OCI-LY1 (cell line): Measurements from ENCODE around the gene SCAPER.
"Not testable (repeated sequence)": the region's sequence is repeated elsewhere in the genome, so short reads cannot be mapped to it uniquely, and the experiment has no call there.

Experiments
- H2AFZ ChIP-seq: fragments of 200-600 bp; sonication (generic), shearing (Covaris generic); 2 replicates; pipeline ENCODE4 v1.6.0; 2014; ENCODE audit warnings: antibody characterized with exemption, mild to moderate bottlenecking, low read length
- H3F3A ChIP-seq: fragments of 200-600 bp; sonication (generic), shearing (Covaris generic); 2 replicates; pipeline ENCODE4 v1.6.0; 2014; ENCODE audit warnings: mild to moderate bottlenecking, antibody characterized with exemption, low read length, moderate library complexity; ENCODE audit not compliant: insufficient read depth
- H3K27ac ChIP-seq: fragments of 200-600 bp; sonication (generic); 2 replicates; pipeline ENCODE4 v1.5.1; 2014; ENCODE audit warnings: low read length, mixed run types, mild to moderate bottlenecking, low read depth; ENCODE audit not compliant: poor library complexity, severe bottlenecking
- H3K27me3 ChIP-seq: fragments of 200-600 bp; sonication (generic); 2 replicates; pipeline ENCODE4 v1.6.0; 2014; ENCODE audit warnings: antibody characterized with exemption, mild to moderate bottlenecking, low read length, moderate library complexity; ENCODE audit not compliant: insufficient read depth
- H3K36me3 ChIP-seq: fragments of 200-600 bp; sonication (generic); 2 replicates; pipeline ENCODE4 v1.6.1; 2014; ENCODE audit warnings: mild to moderate bottlenecking, antibody characterized with exemption, low read length, moderate library complexity, mixed read lengths; ENCODE audit not compliant: insufficient read depth
- H3K4me1 ChIP-seq: fragments of 200-600 bp; sonication (generic); 2 replicates; pipeline ENCODE4 v1.5.1; 2014; ENCODE audit warnings: mild to moderate bottlenecking, low read length, moderate library complexity; ENCODE audit not compliant: insufficient read depth, severe bottlenecking
- H3K4me2 ChIP-seq: fragments of 200-600 bp; sonication (generic), shearing (Covaris generic); 2 replicates; pipeline ENCODE4 v1.6.1; 2014; ENCODE audit warnings: low read length
- H3K4me3 ChIP-seq: fragments of 200-600 bp; sonication (generic); 2 replicates; pipeline ENCODE4 v1.5.1; 2014; ENCODE audit warnings: low read length, low read depth, mild to moderate bottlenecking, mixed read lengths; ENCODE audit not compliant: poor library complexity, severe bottlenecking
- H3K79me2 ChIP-seq: fragments of 200-600 bp; shearing (Covaris generic); 2 replicates; pipeline ENCODE4 v1.6.1; 2016; ENCODE audit warnings: mixed run types, low read length, mixed read lengths; ENCODE audit not compliant: insufficient read depth
- H3K9ac ChIP-seq: fragments of 200-600 bp; sonication (generic), shearing (Covaris generic); 2 replicates; pipeline ENCODE4 v1.6.1; 2014; ENCODE audit warnings: mild to moderate bottlenecking, low read length, mixed read lengths
- H3K9me2 ChIP-seq: fragments of 200-600 bp; sonication (generic), shearing (Covaris generic); 2 replicates; pipeline ENCODE4 v1.6.1; 2014; ENCODE audit warnings: low read depth, mild to moderate bottlenecking, low read length, mixed read lengths
- H3K9me3 ChIP-seq: fragments of 200-600 bp; shearing (Covaris generic); 2 replicates; pipeline ENCODE4 v1.6.1; 2014; ENCODE audit warnings: low read length, mixed read lengths
- H4K20me1 ChIP-seq: fragments of 200-600 bp; sonication (generic), shearing (Covaris generic); 2 replicates; pipeline ENCODE4 v1.6.0; 2016; ENCODE audit warnings: mild to moderate bottlenecking, low read length; ENCODE audit not compliant: insufficient read depth
- CTCF ChIP-seq: fragments of 200-600 bp; sonication (generic), shearing (Covaris generic); IDR thresholded peaks from 2 replicates; pipeline ENCODE4 v1.5.1; 2017; ENCODE audit warnings: mild to moderate bottlenecking, antibody characterized with exemption, low read length, moderate library complexity, mixed read lengths
- EZH2 ChIP-seq: fragments of 200-600 bp; sonication (generic), shearing (Covaris generic); IDR thresholded peaks from 2 replicates; pipeline ENCODE4 v1.8.0; 2017; ENCODE audit warnings: borderline replicate concordance, mixed run types, mild to moderate bottlenecking, antibody characterized with exemption, low read length, moderate library complexity, mixed read lengths

SCAPER gene

GRCh38 chr15:76432604-76433003, 472.5 kb downstream of the SCAPER start:
- Histone ChIP-seq H3K4me1 (no peaks in the 10 kb centered on the region), H3K27ac (no peak overlapping the region), H3K79me2 (no peaks in the 10 kb centered on the region), H3K4me2 (no peak overlapping the region), H3K36me3 (no peaks in the 10 kb centered on the region), H3K9ac (no peak overlapping the region), H2AFZ (no peak overlapping the region), H3K9me2 (no peaks in the 10 kb centered on the region), H4K20me1 (no peaks in the 10 kb centered on the region), H3F3A (no peaks in the 10 kb centered on the region), H3K9me3 (no peaks in the 10 kb centered on the region; the same call in 1 of the 2 replicates), H3K4me3 (no peak overlapping the region), H3K27me3 (no peaks in the 10 kb centered on the region)
- no peak for TF ChIP-seq EZH2
- TF ChIP-seq CTCF = no peak

GRCh38 chr15:76431971-76432370, 473.2 kb downstream of the SCAPER start:
- no peak for TF ChIP-seq EZH2
- TF ChIP-seq CTCF = no peak
- no peak overlapping the region for H2AFZ ChIP-seq
- H3K27me3 ChIP-seq = no peaks in the 10 kb centered on the region
- H3K4me3 ChIP-seq = no peak overlapping the region
- H3K36me3 ChIP-seq = no peaks in the 10 kb centered on the region
- no peaks in the 10 kb centered on the region for H3K4me1 ChIP-seq
- no peak overlapping the region for H3K9ac ChIP-seq
- no peaks in the 10 kb centered on the region for H3K79me2 ChIP-seq
- H3F3A ChIP-seq = no peaks in the 10 kb centered on the region
- H3K4me2 ChIP-seq = no peak overlapping the region
- H3K9me2 ChIP-seq = no peaks in the 10 kb centered on the region
- no peaks in the 10 kb centered on the region for H4K20me1 ChIP-seq
- no peaks in the 10 kb centered on the region; the same call in 1 of the 2 replicates for H3K9me3 ChIP-seq
- no peak overlapping the region for H3K27ac ChIP-seq

- H4K20me1 ChIP-seq, H3K9ac ChIP-seq, H3K4me2 ChIP-seq, H3K27me3 ChIP-seq, H3K9me3 ChIP-seq, H3K4me3 ChIP-seq, H3K27ac ChIP-seq, H3K36me3 ChIP-seq, H3K9me2 ChIP-seq, H3F3A ChIP-seq, H3K79me2 ChIP-seq, H3K4me1 ChIP-seq, H2AFZ ChIP-seq: not testable (repeated sequence)
Observed at GRCh38 chr15:76430711-76431110, 474.4 kb downstream of the SCAPER start.

GRCh38 chr15:76429661-76430060, 475.5 kb downstream of the SCAPER start:
- H3K9me3 ChIP-seq = no peaks in the 10 kb centered on the region; the same call in 1 of the 2 replicates
- no peaks in the 10 kb centered on the region for H3K36me3 ChIP-seq
- no peaks in the 10 kb centered on the region for H3K27me3 ChIP-seq
- no peak overlapping the region for H2AFZ ChIP-seq
- no peak overlapping the region for H3K4me3 ChIP-seq
- H3K79me2 ChIP-seq = no peaks in the 10 kb centered on the region
- H3F3A ChIP-seq = no peaks in the 10 kb centered on the region
- H3K4me2 ChIP-seq = no peak overlapping the region
- H3K9ac ChIP-seq = no peak overlapping the region
- no peaks in the 10 kb centered on the region for H3K4me1 ChIP-seq
- no peak overlapping the region for H3K27ac ChIP-seq
- H3K9me2 ChIP-seq = no peaks in the 10 kb centered on the region
- no peaks in the 10 kb centered on the region for H4K20me1 ChIP-seq
- TF ChIP-seq CTCF = no peak
